Inflammatory macrophage treated with lipopolysaccharide for 1 hour (primary cell): ENCODE measurements around the gene NOL4L.

Experiments
- DNase-seq, 2 donors: peaks; one replicate each; pipeline ENCODE4 v3.0.0-alpha.2; 2020 to 2022

Gene NOL4L, protein sequence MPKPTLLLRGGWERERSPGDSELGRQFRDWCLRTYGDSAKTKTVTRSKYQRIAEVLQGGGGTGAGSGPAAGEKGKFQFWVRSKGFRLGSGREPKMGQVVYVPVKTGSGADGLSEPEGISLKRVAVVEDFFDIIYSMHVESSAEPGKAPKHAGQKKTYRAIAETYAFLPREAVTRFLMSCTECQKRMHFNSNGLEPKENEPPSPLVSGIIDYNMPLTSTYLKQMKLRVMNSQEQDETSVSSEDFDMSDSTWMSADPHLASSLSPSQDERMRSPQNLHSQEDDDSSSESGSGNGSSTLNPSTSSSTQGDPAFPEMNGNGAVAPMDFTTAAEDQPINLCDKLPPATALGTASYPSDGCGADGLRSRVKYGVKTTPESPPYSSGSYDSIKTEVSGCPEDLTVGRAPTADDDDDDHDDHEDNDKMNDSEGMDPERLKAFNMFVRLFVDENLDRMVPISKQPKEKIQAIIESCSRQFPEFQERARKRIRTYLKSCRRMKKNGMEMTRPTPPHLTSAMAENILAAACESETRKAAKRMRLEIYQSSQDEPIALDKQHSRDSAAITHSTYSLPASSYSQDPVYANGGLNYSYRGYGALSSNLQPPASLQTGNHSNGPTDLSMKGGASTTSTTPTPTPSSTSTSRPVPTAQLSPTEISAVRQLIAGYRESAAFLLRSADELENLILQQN

DNA sequence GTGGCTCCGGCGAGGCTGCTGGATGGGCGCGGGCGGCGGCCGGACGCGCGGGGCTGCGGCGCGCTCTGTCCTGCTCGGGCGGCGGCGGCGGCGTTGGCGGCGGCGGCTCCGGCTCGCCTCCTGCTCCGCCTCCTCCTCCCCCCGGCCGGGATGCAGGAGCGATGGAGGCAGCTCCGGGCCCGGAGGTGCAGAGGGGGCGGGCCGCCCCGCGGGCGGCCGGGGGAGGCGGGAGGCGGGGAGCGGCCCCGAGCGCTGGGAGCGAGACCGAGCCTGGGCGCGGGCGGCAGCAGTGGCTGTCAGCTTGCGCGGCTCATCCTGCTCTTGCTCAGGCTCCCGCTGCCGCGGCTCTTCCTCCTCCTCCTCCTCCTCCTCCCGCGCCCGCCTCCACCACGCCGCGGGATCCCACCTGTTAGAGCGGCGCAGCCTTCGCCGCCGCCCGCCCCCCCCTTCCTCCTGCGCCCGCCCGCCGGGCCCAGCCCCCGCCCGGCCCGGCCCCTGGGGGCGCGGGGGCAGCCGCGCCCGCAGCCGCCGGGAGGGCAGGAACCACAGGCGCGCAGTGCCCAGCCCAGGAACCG is at the start of gene NOL4L:
NOL4L (minus strand) TSS at position 323 of the 575 bp plus-strand sequence. CDS start 443 bp downstream, outside the sequence.
- no peak for DNase-seq

DNA sequence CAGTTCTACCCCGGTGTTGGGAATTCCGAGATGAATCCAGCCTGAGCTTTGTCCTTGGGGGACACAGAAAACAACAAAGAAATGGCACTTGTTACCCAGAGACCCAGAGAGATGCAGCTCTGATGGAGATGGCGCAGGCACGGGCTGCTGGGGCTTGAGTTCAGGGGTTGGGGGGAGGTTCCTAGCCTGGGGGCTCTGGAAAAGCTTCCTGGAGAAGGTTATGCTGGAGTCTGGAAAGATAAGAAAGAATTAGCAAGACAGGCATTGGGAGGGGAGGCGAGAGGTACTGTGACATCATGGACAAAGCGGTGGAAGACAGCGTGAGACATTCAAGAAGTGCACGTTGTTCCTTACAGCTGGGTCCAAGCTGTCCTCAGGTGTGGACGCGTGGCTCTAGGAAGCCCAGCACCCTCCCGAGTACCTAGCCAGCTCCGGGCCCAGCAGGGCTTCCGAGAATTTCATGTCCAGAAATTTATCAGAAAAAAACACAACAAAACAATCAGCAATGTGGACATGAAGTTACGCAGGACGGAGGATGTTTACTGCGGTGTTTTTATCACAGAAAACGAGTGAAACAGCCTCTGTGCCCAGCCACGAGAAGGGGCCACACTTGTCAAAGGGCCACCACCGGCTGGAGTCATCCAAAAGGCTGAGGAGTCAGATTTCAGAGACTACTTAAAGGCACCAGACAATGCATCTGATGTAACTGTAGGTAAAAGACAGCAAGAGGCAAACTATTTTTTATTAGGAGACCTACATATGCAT is 49.1 kb upstream of the NOL4L start:
- no peak for DNase-seq

DNA sequence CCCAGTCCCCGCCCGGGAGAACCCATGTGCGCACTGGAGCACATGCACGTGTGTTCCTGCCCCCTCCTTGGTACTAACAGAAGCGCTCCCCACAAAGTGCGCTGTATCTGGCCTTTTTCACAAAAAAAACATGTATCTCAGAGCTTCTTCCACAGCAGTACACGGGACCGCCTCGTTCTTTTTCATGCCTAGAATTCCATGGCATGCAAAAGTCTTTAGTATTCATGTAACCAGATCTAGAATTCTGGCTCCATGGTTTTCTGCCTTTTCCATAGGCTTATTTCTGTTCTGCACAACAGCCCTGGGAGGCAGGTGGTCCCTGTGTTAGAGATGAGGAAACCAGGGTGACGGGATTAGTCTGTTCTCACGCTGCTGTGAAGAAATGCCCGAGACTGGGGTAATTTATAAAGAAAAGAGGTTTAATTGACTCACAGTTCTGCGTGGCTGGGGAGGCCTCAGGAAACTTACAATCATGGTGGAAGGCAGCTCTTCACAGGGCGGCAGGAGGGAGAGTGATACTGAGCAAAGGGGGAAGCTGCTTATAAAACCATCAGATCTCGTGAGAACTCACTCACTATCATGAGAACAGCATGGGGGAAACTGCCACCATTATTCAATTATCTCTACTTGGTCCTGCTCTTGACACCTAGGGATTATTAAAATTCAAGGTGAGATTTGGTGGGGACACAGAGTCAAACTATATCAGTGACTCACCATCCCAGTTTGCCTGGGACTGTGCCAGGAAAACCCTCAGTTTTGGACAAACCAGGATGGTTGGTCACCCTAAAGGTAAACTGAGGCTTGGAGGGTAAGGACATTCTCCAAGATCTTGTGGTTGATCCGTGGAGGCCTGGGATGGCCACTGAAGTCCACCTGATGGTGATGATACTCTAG is 47.6 kb upstream of the NOL4L start:
- no peak for DNase-seq

DNA sequence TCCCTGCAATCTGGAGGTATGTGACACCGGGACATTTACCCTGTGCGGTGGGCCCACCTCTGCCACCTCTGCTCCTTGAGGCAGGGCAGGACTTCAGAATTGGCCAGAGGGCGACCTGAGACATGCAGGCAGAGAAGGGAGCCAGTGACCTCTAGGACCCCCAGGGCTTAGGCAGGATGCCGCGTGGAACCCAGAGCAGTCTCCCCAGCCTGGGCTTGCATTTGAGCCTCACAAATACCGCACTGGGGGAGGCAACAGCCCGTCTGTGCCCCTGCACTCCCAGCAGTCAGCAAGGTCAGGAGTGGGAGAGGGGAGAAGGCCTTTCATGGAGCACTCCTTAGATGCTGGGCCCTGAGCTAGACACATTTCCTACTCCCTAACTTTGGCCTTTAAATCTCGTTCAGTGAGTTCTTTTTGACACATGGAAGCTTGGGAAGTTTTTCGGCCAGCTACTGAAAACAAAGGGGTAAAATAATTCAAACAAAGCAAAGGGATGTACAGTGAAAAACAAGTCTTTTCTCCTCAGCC is 46.9 kb upstream of the NOL4L start:
- DNase-seq, result no peak

DNA sequence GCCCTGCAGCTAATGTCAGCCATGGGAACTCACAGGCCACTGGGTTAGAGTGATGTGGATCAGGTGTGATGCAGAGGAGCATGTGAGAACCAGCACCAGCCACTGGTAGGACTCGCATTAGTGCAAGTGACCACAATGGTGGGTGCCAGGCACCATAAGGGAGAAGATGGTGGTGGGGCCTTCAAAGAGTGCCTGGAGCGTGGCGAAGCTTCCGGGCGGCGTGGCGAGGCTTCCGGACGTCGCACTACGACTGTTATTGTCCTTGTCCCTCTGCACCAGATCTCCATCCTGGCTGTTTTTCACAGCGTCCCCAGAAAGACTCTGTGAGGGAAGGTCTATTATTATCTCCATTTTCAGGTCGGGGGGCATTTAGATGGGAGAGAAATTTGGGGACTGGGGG is 44.7 kb upstream of the NOL4L start:
- no peak for DNase-seq

DNA sequence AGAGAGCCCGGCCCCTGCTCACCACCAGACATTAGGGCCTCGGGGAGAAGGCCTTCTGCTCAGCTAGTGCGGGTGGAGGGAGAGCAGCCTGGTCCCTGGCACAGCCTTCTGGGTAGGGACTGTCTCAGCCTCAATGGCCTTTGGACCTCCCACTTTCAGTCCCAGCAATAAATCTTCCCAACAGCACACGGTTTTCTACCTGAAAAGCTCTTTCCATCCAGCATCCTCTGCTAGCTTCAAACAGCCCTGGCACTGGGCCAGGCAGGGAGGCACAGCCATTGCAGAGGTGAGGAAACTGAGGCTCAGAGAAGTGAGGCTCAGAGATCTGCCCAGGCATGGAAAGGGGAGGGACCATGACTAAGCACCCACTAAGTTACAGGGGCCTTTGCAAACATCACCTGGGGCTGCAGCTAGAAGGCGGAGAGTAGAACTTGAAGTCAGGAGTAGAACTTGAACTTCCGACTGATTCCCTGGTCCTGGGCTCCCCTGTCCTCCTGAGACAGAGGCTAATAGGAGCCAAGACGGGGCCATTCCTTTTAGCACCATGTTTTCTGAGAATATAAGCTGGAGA is 43.9 kb upstream of the NOL4L start:
- DNase-seq, result no peak

DNA sequence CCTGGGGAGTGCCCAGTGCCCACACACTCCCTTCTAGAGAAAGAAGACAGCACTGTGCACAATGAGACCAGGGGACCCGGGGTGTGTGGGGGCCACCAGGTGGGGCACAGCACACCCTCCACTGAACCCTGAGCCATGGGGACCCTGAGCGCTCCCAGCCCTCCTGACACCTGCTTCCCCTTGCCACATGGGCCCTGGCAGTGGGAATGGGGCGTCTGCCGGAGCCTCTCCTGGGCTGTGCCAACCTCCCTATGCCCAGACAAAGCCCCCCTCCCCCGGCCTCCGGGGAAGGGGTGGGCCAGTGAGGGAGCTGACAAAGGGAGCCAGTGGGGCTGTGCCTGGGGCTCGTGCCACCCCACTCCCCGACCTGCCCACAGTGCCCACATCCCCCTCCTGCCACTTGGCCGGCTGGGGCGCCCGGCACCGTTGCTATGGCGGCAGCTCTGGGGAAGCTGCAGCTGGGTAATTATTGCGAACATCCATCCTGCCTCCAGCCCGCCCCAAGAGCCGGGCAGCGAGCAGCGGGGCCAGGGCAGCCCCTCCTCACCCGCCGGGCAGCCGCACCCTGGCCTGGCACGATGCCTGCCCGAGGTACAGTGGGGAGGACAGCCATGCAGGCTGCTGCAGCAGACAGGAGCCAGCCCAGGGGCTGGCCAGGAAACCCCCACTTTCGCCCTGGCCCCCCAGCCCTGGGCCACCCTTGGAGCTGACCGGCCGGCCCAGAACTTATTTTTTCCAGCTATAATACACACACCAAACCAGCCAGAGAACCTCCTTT is 41.9 kb upstream of the NOL4L start:
- DNase-seq, result no peak

DNA sequence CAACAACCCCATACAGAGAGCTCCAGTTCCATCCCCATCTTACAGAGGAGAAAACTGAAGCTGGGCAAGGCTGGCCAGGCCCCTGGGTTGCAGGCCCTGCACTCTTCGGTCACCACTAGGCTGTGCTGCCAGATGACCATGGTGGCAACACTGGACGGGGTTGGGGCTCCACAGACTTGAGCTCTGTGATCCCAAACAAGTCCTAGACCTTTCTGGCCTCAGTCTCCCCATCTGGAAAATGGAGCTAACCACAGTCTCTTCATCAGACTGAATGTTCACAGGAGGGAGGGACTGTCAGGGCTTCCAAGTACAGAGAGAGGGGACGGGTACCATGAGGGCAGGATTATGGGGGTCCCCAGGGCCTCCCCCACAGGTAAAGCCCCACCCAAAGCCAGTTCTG is 41.3 kb upstream of the NOL4L start:
- DNase-seq, result no peak

DNA sequence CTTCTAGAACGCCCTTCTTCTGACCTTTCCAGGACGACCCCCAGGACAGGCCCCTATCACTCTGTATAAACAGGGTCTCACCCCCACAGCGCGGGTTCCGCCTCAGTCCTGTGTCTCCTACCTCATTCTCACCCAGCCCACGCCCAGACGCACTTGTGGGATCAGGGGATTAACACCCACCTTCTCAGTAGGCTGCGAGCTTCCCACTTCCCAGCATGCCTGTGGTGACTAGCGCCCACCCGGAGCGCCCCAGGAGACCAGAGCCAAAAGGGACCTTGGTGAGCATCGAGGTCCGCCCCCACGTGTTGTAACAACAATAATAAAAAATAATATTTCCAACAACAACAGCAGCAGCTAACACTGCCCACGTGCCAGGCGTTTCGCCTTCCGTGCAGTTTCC is 40.9 kb upstream of the NOL4L start:
- DNase-seq, result no peak

DNA sequence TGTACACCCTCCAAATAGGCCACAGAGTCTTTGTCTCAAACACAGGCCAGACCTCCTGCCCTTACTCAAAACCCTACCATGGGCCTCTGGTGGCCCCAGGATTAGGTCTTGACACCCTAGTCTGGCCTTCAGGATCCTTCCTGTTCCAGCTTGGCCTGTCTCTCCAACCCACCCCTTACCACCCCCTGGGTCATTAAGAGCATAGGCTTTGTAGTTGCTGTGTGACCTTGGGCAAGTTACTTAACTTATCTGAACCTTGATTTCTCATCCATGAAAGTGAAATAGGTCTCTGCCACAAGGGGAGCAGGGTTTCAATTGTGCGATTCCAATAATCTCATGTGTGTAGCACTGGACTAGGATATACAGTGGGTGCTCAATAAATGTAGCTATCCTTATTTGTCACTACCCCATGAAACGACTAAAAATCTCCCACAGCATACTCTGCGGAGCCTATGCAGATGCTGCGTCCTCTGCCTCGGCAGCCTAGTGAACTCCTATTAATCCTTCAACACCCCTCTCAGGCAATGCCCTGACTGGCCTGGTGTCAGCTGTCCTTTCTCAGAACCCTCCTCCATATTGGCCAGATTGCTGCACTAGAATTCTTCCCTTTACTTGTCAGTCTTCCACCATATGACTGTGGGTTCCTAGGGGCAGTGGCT is 39.7 kb upstream of the NOL4L start:
- no peak for DNase-seq

DNA sequence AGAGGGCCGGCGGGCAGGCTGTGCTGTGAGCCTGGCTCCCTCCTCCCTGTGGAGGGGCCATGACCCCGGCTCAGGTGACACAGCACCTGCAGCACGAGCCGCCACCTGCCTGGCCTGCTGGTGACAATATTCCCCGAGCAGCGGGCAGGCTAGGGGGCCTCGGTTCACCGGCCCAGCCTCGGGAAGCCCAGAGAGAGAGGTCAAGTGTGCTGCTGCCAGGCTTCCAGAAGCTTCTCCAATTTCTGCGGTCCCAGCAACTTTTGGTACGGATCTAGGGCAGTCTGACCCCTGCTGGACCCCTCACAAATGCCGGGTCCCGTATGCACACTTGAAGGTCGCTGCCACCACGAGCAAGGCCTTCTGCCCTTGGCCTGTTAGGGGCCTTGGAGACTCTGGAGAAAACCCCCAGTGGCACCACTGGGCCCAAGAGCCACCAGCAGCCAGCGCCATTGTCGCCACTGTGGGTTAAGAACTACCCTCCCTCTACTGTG is 38.6 kb upstream of the NOL4L start:
- no peak for DNase-seq

DNA sequence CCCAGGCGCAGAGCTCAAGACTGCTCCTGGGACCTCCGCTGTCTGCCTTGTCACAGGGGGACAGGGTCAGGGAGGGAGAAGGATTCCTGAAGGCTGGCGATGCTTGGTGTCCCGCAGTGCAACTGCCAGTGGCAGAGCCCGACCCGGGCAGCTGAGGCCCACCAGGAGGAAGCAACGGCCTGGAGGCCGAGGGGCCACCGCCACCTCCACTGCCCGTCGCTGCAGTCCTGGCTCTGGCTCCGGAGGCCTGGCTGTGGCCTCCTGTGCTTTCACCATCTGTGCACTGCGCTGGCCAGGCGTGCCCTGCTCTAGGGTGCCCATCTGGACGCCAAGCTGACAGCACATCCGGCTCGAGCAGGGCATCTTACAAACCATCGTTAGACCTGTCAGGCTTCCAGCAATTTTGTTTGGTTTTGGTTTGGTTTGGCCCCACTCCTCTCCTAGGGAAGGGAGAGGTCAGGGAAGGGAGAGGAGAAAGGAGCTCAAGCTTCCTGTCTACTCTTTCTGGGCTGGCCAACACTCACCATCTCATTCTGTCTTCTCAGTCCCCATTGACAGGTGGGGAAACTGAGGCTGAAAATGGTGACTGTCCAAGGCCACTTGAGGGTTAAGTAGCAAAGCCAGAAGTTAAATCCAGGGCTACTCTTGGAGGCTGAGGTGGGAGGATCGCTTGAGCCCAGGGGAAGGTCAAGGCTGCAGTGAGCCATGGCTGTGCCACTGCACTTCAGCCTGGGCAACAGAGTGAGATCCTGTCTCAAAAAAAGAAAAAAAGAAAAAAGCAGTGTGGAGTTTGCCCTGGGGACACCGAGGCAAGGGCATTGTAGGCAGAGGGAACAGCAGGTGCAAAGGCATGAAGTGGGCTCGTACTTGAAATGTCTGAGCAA is 37.7 kb upstream of the NOL4L start:
- no peak for DNase-seq

DNA sequence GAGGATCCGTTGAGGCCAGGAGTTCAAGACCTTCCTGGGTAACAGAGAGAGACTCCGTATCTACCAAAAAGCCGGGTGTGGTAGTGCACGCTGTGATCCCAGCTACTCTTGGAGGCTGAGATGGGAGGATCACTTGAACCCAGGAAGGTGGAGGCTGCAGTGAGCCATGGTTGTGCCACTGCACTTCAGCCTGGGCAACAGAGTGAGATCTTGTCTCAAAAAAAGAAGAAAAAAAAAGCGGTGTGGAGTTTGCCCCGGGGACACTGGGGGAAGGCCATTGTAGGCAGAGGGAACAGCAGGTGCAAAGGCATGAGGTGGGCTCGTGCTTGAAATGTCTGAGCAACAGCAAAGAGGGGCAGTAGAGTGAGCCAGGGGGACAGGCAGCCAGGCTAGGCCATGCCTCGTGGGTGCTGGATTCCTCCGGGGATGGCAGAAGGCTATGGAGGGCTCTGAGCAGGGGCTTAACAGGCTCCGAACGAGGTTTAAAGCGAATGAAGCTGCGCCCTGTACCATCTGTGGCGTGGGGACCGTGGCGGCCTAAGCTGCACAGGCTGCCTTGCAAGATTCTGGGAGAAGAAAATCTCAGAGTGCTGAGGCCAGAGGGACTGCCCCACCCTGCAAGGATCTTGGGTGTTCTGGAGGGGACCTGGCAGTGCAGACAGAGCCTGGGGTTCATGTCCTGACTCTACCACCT is 36.9 kb upstream of the NOL4L start:
- no peak for DNase-seq

DNA sequence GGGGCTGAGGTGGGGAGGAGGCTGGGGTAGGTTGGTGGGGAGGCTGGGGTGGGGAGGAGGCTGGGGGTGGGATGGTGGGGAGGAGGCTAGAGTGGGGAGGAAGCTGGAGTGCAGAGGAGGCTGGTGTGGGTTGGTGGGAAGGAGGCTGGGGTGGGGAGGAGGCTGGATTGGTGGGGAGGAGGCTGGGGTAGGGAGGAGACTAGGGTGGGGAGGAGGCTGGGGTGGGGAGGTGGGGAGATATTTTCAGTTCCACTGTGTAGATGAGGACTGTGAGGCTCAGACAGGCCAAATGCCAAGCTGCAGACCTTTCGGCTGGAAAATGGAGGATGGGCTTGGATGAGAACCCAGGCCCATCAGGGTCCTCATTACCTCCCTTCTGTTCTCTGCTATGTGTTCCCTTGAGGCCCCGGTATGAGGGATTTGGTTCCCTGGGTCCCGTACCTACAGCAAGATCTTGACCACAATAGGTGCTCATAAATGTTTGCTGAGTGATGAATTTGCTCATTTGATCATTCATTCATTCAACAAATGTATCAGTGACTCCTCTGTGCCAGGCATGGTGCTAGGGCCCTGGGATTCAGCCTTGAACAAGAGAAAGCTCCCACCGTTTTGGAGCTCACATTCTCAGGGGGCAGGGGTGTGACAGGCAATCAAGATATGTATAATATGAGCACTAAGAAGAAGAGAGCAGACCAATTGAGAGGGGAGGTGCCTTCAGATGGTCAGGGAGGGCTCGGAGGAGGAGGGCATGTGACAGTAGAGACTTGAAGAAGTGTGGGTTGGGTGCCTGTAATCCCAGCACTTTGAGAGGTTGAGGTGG is 36.1 kb upstream of the NOL4L start:
- DNase-seq, result no peak

DNA sequence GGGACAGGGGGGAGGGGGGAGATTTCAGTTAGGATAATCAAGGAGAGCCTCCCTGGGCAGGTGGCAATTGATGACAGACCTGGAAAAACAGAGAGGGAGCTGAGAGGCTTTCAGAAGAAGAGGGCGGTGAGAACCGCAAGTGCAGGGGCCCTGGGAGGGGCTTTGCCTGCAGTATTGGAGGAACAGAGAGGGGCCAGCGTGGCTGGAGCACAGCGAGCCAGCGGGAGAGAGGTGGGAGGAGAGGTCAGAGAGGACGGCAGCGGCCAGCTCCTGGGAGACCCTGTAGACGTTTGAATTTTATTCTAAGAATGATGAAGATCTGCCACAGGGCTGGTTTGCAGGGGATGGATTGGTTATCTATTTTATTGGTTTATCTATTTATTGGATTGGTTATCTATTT is 34.5 kb upstream of the NOL4L start:
- DNase-seq, result no peak

DNA sequence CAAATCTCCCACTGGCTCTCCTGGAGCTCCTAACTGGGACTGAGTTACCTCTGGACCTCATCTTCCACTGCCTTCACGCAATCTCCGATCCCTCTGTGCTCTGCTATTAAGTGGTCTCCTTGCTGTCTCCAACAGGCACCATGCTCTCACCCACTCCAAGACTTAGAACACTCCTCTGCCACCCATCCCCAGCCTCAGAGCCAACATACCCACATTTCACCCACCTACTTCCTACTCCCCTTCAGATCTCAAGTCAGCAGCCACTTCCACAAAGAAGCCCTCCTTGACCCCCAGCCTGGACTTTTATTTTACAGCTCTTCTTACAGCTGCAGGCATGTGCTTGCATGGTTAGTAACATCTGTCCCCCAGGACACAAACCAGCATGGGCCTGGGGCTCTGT is 29.6 kb upstream of the NOL4L start:
- no peak for DNase-seq

DNA sequence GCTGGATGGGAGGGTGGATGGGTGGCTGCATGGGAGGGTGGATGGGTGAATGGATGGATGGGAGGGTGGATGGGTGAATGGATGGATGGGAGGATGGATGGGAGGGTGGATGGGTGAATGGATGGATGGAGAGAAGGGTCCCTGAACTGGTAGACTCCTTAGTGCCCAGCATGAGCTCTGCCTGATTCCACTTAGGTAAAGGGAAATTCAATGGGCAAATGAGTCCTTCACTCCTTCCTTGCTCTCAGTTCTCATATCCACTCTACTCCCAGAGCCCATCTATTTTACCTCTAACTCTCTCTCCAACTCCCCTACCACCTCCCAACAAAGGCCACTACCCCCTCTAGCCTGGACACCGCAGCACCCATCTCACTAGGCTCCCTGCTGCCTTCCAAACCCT is 29.2 kb upstream of the NOL4L start:
- DNase-seq, result no peak
